Heart right ventricle (tissue), 16 donors: Measurements from ENCODE around the gene SLC19A1. TPM values are rescaled to one million over a fixed set of nuclear protein-coding genes. Genes with fewer than 3 reads are reported as not detected.

Source experiments
- ATAC-seq, 8 donors: fragments of 200-7000 bp; cut with Tn5 transposase; one replicate each; pipeline ENCODE4 v1.9.1; 2020; ENCODE audit warnings: mild to moderate bottlenecking in 8 of 8, moderate library complexity in 8 of 8, moderate number of reproducible peaks in 1 of 8
- DNase-seq, 2 donors: peaks; one replicate each; pipeline ENCODE4 v3.0.0-alpha.2; 2020
- H3K27ac ChIP-seq, 10 donors: fragments of 200-600 bp; sonication (generic) in 2 of 10; one replicate each; pipeline versions ENCODE4 v1.5.0 to v1.8.0; 2020 to 2022; ENCODE audit warnings: mild to moderate bottlenecking in 3 of 10
- H3K27me3 ChIP-seq, 7 donors: fragments of 200-600 bp; one replicate each; pipeline ENCODE4 v1.8.0; 2021 to 2022; ENCODE audit warnings: mild to moderate bottlenecking in 2 of 7
- H3K36me3 ChIP-seq, 9 donors: fragments of 200-600 bp; sonication (generic) in 1 of 9; one replicate each; pipeline versions ENCODE4 v1.5.0 to v1.8.0; 2020 to 2022; ENCODE audit warnings: mild to moderate bottlenecking in 2 of 9
- H3K4me1 ChIP-seq, 9 donors: fragments of 200-600 bp; sonication (generic) in 1 of 9; one replicate each; pipeline versions ENCODE4 v1.5.0 to v1.8.0; 2020 to 2022; ENCODE audit warnings: mild to moderate bottlenecking in 4 of 9
- H3K4me3 ChIP-seq, 10 donors: fragments of 200-600 bp; sonication (generic) in 2 of 10; one replicate each; pipeline versions ENCODE4 v1.5.0 to v1.8.0; 2020 to 2022; ENCODE audit warnings: mild to moderate bottlenecking in 7 of 10, moderate library complexity in 2 of 10
- H3K9me3 ChIP-seq, 11 donors: fragments of 200-600 bp in 10 of 11; sonication (generic) in 2 of 11; one replicate each; pipeline versions ENCODE4 v1.5.0 to v1.8.0; 2013 to 2022; ENCODE audit warnings: mild to moderate bottlenecking in 2 of 11, control low read depth in 1 of 11, moderate library complexity in 1 of 11
- CTCF ChIP-seq, 9 donors: fragments of 200-600 bp; sonication (generic) in 2 of 9; IDR thresholded peaks; one replicate each; pipeline versions ENCODE4 v1.5.0 to v1.8.0; 2021 to 2022; ENCODE audit warnings: antibody characterized with exemption in 9 of 9, mild to moderate bottlenecking in 5 of 9, moderate library complexity in 1 of 9
- WGBS, 2 donors: extraction: QIAGEN DNeasy Blood & Tissue Kit; methylation state at CpG; one replicate each; pipeline ENCODE4 v1.1.7; 2013; ENCODE audit warnings: inconsistent platforms in 1 of 2; 5-methylcytosine and 5-hydroxymethylcytosine counted together
- intact Hi-C, 10 donors: fragments of 100-400 bp; cut with DNase I; formaldehyde crosslinking; loops; one replicate each; pipeline versions ENCODE4 v1.11.1 to v1.14.2; 2022
- polyA plus RNA-seq, 2 donors: library from polyadenylated mRNA; stranded (reverse); fragments of 200-250 nt; gene quantifications; one replicate each; pipeline ENCODE4 v1.2.3, GENCODE V29; 2013
- total RNA-seq, 10 donors: library from RNA; stranded (reverse); fragmentation: NEBNext Ultra II Directional in 3 of 10; extraction: Animal tissue kit (Norgen Biotek cat#: 25700) in 3 of 10; gene quantifications; one replicate each; pipeline versions ENCODE4 v1.2.1 to v1.2.4, GENCODE V29; 2021 to 2023
- donor health status: Arrhythmogenic right ventricular cardiomyopathy.
- donor health status: ischemic (EF 13 %, LVEDD 7.1; RV severe dilation, severe dysfunction).
- donor health status: healthy with polysubstance abuse.
- donor health status: DM: no; HTN: yes; CAD: no.
- donor health status: DM: no; HTN: no; CAD: no.
- donor health status: ischemic (EF 25% LVEDD 6.9; RV normal size, moderate dysfunction).
- donor health status: ischemic (EF 25% LVEDD 5.7; RV mildly dilated, moderate dysfunction).
- donor health status: healthy.
- donor health status: DM: yes; HTN: yes; CAD: no.
- donor health status: Ischemic cardiomyopathy.
- donor health status: ischemic (EF 35%, LVEDD 5.7; RV mildly dilated, moderate dysfunction).
- donor health status: nonischemic (EF 11% LVEDD 7.7; RV severe dilation, severe dysfunction).
- donor health status: DM: yes; HTN: yes; CAD: no.
- donor health status: PGD.
- donor health status: ischemic (EF 29% LVEDD 5.4; RV normal size, mild dysfunction).
- donor health status: nonischemic (EF 23%, LVEDD 6.1; RV moderate dilation, normal function).

SLC19A1 gene
- total and polyA plus RNA-seq, 12 donors, result 1.5 to 8.5 (median 3.8) TPM

GRCh38 chr21:45574081-45574501, 31.9 kb upstream of the SLC19A1 start:
- 61 to 68% methylated on average over 25 of the region's 25 CpGs for WGBS, 2 donors
- Histone ChIP-seq H3K4me1 (no peaks in the 10 kb centered on the region), H3K27me3 (peaks cover 0 to 50% (median 15%) of the 10 kb centered on the region in 7 donors), H3K4me3 (no peak overlapping the region), H3K9me3 (no peaks in the 10 kb centered on the region), H3K27ac (no peak overlapping the region), H3K36me3 (no peaks in the 10 kb centered on the region)
- no peak for DNase-seq
- TF ChIP-seq CTCF (IDR thresholded peaks at IDR 0.05), result no peak
- ATAC-seq, result no peak
- intact Hi-C loops, result no loop called here

GRCh38 chr21:45573452-45574035, 31.3 kb upstream of the SLC19A1 start:
- no peaks in the 10 kb centered on the region for H3K9me3 ChIP-seq
- intact Hi-C loops, result no loop called here
- no peaks in the 10 kb centered on the region for H3K36me3 ChIP-seq
- no peaks in the 10 kb centered on the region for H3K4me1 ChIP-seq
- H3K4me3 ChIP-seq, result no peak overlapping the region
- ATAC-seq (no peak), DNase-seq (no peak)
- WGBS, 2 donors, result 72 to 77% methylated on average over 14 of the region's 14 CpGs
- no peak for TF ChIP-seq CTCF (IDR thresholded peaks at IDR 0.05)
- no peak overlapping the region for H3K27ac ChIP-seq
- peaks cover 0 to 49% (median 15%) of the 10 kb centered on the region in 7 donors for H3K27me3 ChIP-seq

GRCh38 chr21:45572783-45573451, 30.7 kb upstream of the SLC19A1 start:
- H3K4me1 ChIP-seq, result no peaks in the 10 kb centered on the region
- no peak for TF ChIP-seq CTCF (IDR thresholded peaks at IDR 0.05)
- DNase-seq, result no peak
- ATAC-seq, result no peak
- no peaks in the 10 kb centered on the region for H3K9me3 ChIP-seq
- WGBS, 2 donors, result 66 to 73% methylated on average over 11 of the region's 11 CpGs
- H3K27me3 ChIP-seq, result peaks cover 0 to 47% (median 15%) of the 10 kb centered on the region in 7 donors
- intact Hi-C loops, result no loop called here
- H3K36me3 ChIP-seq, result no peaks in the 10 kb centered on the region
- no peak overlapping the region for H3K4me3 ChIP-seq
- H3K27ac ChIP-seq, result no peak overlapping the region

- intact Hi-C loops, result no loop called here
- TF ChIP-seq CTCF (IDR thresholded peaks at IDR 0.05), result no peak
- no peaks in the 10 kb centered on the region for H3K9me3 ChIP-seq
- no peak overlapping the region for H3K4me3 ChIP-seq
- 95 to 97% methylated on average over 8 of the region's 8 CpGs for WGBS, 2 donors
- ATAC-seq, result no peak
- H3K27me3 ChIP-seq, result peaks cover 0 to 46% (median 13%) of the 10 kb centered on the region in 7 donors
- H3K27ac ChIP-seq, result no peak overlapping the region
- H3K36me3 ChIP-seq, result no peaks in the 10 kb centered on the region
- no peak for DNase-seq
- no peaks in the 10 kb centered on the region for H3K4me1 ChIP-seq
Observed at GRCh38 chr21:45572231-45572630, 30.0 kb upstream of the SLC19A1 start.
